OCI-LY7 (cell line): ENCODE measurements around the gene CHN2.

Experiments
- CTCF ChIP-seq: fragments of 200-600 bp; sonication (generic); conservative IDR thresholded peaks from 2 replicates; pipeline ENCODE4 v1.5.1; 2014; ENCODE audit warnings: mild to moderate bottlenecking, antibody characterized with exemption, low read length, moderate library complexity, mixed read lengths
- EZH2phosphoT487 ChIP-seq: fragments of 200-600 bp; sonication (generic); IDR thresholded peaks from 2 replicates; pipeline ENCODE4 v1.6.1; 2018; ENCODE audit warnings: low read depth, borderline replicate concordance, mild to moderate bottlenecking, mixed run types, antibody characterized with exemption, low read length, moderate library complexity, mixed read lengths

GRCh38 chr7:29242265-29242664, 47.7 kb downstream of the CHN2 start:
- TF ChIP-seq CTCF (no peak), EZH2phosphoT487 (no peak)
